Measurements from ENCODE around the gene C1QL2.

C1QL2 gene

GRCh38 chr2:119158563-119159347 is at the start of gene C1QL2:
Gene C1QL2 (minus strand): TSS chr2:119158751. CDS start chr2:119158269, 482 bp downstream.
- Histone ChIP-seq H3K4me1 (ENCODE audit: insufficient read depth, low read length) (no peaks in the 10 kb centered on the region), H2AFZ (ENCODE audit: low read depth, low read length) (no peak within 1 kb of the TSS), H3K9me3 (ENCODE audit: low read length) (no peaks in the 10 kb centered on the region), H3K4me3 (ENCODE audit: low read length) (no peak within 1 kb of the TSS), H3K36me3 (ENCODE audit: insufficient read depth, low read length) (no peaks in the 10 kb centered on the region), H3K27me3 (ENCODE audit: insufficient read depth, low read length) (peaks cover 90% of the 10 kb centered on the region)

GRCh38 chr2:119207447-119207846 is 48.9 kb upstream of the C1QL2 start:
- H3K4me1 ChIP-seq (ENCODE audit: insufficient read depth, low read length) = no peaks in the 10 kb centered on the region
- no peaks in the 10 kb centered on the region for H3K9me3 ChIP-seq (ENCODE audit: low read length)
- peaks cover 22% of the 10 kb centered on the region for H3K27me3 ChIP-seq (ENCODE audit: insufficient read depth, low read length)
- no peak overlapping the region for H2AFZ ChIP-seq (ENCODE audit: low read depth, low read length)
- H3K36me3 ChIP-seq (ENCODE audit: insufficient read depth, low read length) = no peaks in the 10 kb centered on the region
- no peak overlapping the region for H3K4me3 ChIP-seq (ENCODE audit: low read length)

GRCh38 chr2:119206201-119206600 is 47.6 kb upstream of the C1QL2 start:
- Histone ChIP-seq H3K4me3 (ENCODE audit: low read length) (no peak overlapping the region), H3K27me3 (ENCODE audit: insufficient read depth, low read length) (peaks cover 22% of the 10 kb centered on the region), H2AFZ (ENCODE audit: low read depth, low read length) (no peak overlapping the region), H3K4me1 (ENCODE audit: insufficient read depth, low read length) (no peaks in the 10 kb centered on the region), H3K9me3 (ENCODE audit: low read length) (no peaks in the 10 kb centered on the region), H3K36me3 (ENCODE audit: insufficient read depth, low read length) (no peaks in the 10 kb centered on the region)

GRCh38 chr2:119205001-119205706 is 46.6 kb upstream of the C1QL2 start:
- Histone ChIP-seq H3K36me3 (ENCODE audit: insufficient read depth, low read length) (no peaks in the 10 kb centered on the region), H3K4me1 (ENCODE audit: insufficient read depth, low read length) (no peaks in the 10 kb centered on the region), H3K9me3 (ENCODE audit: low read length) (no peaks in the 10 kb centered on the region), H3K4me3 (ENCODE audit: low read length) (no peak overlapping the region), H3K27me3 (ENCODE audit: insufficient read depth, low read length) (peaks cover 27% of the 10 kb centered on the region), H2AFZ (ENCODE audit: low read depth, low read length) (no peak overlapping the region)

GRCh38 chr2:119204525-119204924 is 46.0 kb upstream of the C1QL2 start:
- Histone ChIP-seq H3K36me3 (ENCODE audit: insufficient read depth, low read length) (no peaks in the 10 kb centered on the region), H3K9me3 (ENCODE audit: low read length) (no peaks in the 10 kb centered on the region), H3K4me3 (ENCODE audit: low read length) (no peak overlapping the region), H2AFZ (ENCODE audit: low read depth, low read length) (no peak overlapping the region), H3K27me3 (ENCODE audit: insufficient read depth, low read length) (peaks cover 22% of the 10 kb centered on the region), H3K4me1 (ENCODE audit: insufficient read depth, low read length) (no peaks in the 10 kb centered on the region)

GRCh38 chr2:119202610-119203310 is 44.2 kb upstream of the C1QL2 start:
- H3K27me3 ChIP-seq (ENCODE audit: insufficient read depth, low read length) = peaks cover 12% of the 10 kb centered on the region
- H3K36me3 ChIP-seq (ENCODE audit: insufficient read depth, low read length) = no peaks in the 10 kb centered on the region
- no peaks in the 10 kb centered on the region for H3K4me1 ChIP-seq (ENCODE audit: insufficient read depth, low read length)
- no peak overlapping the region for H2AFZ ChIP-seq (ENCODE audit: low read depth, low read length)
- H3K9me3 ChIP-seq (ENCODE audit: low read length) = no peaks in the 10 kb centered on the region
- H3K4me3 ChIP-seq (ENCODE audit: low read length) = no peak overlapping the region

GRCh38 chr2:119201815-119202214 is 43.3 kb upstream of the C1QL2 start:
- H2AFZ ChIP-seq (ENCODE audit: low read depth, low read length) = no peak overlapping the region
- no peak overlapping the region for H3K4me3 ChIP-seq (ENCODE audit: low read length)
- H3K4me1 ChIP-seq (ENCODE audit: insufficient read depth, low read length) = no peaks in the 10 kb centered on the region
- H3K9me3 ChIP-seq (ENCODE audit: low read length) = no peaks in the 10 kb centered on the region
- peaks cover 12% of the 10 kb centered on the region for H3K27me3 ChIP-seq (ENCODE audit: insufficient read depth, low read length)
- no peaks in the 10 kb centered on the region for H3K36me3 ChIP-seq (ENCODE audit: insufficient read depth, low read length)

- Histone ChIP-seq H3K27me3 (ENCODE audit: insufficient read depth, low read length) (peaks cover 8% of the 10 kb centered on the region), H3K36me3 (ENCODE audit: insufficient read depth, low read length) (no peaks in the 10 kb centered on the region), H3K4me1 (ENCODE audit: insufficient read depth, low read length) (no peaks in the 10 kb centered on the region), H3K9me3 (ENCODE audit: low read length) (no peaks in the 10 kb centered on the region), H3K4me3 (ENCODE audit: low read length) (no peak overlapping the region), H2AFZ (ENCODE audit: low read depth, low read length) (no peak overlapping the region)
Measured at GRCh38 chr2:119198240-119198840, 39.8 kb upstream of the C1QL2 start.

GRCh38 chr2:119197529-119198239 is 39.1 kb upstream of the C1QL2 start:
- H3K27me3 ChIP-seq (ENCODE audit: insufficient read depth, low read length) = peaks cover 8% of the 10 kb centered on the region
- H3K4me3 ChIP-seq (ENCODE audit: low read length) = no peak overlapping the region
- no peaks in the 10 kb centered on the region for H3K9me3 ChIP-seq (ENCODE audit: low read length)
- no peak overlapping the region for H2AFZ ChIP-seq (ENCODE audit: low read depth, low read length)
- H3K4me1 ChIP-seq (ENCODE audit: insufficient read depth, low read length) = no peaks in the 10 kb centered on the region
- no peaks in the 10 kb centered on the region for H3K36me3 ChIP-seq (ENCODE audit: insufficient read depth, low read length)

- Histone ChIP-seq H2AFZ (ENCODE audit: low read depth, low read length) (no peak overlapping the region), H3K36me3 (ENCODE audit: insufficient read depth, low read length) (no peaks in the 10 kb centered on the region), H3K9me3 (ENCODE audit: low read length) (no peaks in the 10 kb centered on the region), H3K4me1 (ENCODE audit: insufficient read depth, low read length) (no peaks in the 10 kb centered on the region), H3K27me3 (ENCODE audit: insufficient read depth, low read length) (peaks cover 8% of the 10 kb centered on the region), H3K4me3 (ENCODE audit: low read length) (no peak overlapping the region)
Measured at GRCh38 chr2:119197126-119197405, 38.5 kb upstream of the C1QL2 start.

GRCh38 chr2:119196301-119197125 is 38.0 kb upstream of the C1QL2 start:
- Histone ChIP-seq H3K27me3 (ENCODE audit: insufficient read depth, low read length) (peaks cover 8% of the 10 kb centered on the region), H3K36me3 (ENCODE audit: insufficient read depth, low read length) (no peaks in the 10 kb centered on the region), H3K4me1 (ENCODE audit: insufficient read depth, low read length) (no peaks in the 10 kb centered on the region), H2AFZ (ENCODE audit: low read depth, low read length) (no peak overlapping the region), H3K4me3 (ENCODE audit: low read length) (no peak overlapping the region), H3K9me3 (ENCODE audit: low read length) (no peaks in the 10 kb centered on the region)

- Histone ChIP-seq H3K4me3 (ENCODE audit: low read length) (no peak overlapping the region), H3K4me1 (ENCODE audit: insufficient read depth, low read length) (no peaks in the 10 kb centered on the region), H2AFZ (ENCODE audit: low read depth, low read length) (no peak overlapping the region), H3K9me3 (ENCODE audit: low read length) (no peaks in the 10 kb centered on the region), H3K36me3 (ENCODE audit: insufficient read depth, low read length) (no peaks in the 10 kb centered on the region), H3K27me3 (ENCODE audit: insufficient read depth, low read length) (peaks cover 6% of the 10 kb centered on the region)
Measured at GRCh38 chr2:119195887-119196286, 37.3 kb upstream of the C1QL2 start.

All from neuron (in vitro differentiated cells).